H1 (cell line): ENCODE data around the gene MGMT. TPM values are rescaled to one million over a fixed set of nuclear protein-coding genes. Genes with fewer than 3 reads are reported as not detected.

ENCODE experiments used
- ASH2L ChIP-seq: fragments of 200-600, 300-600 bp; sonication (generic); IDR thresholded peaks from one replicate; pipeline ENCODE4 v1.7.1; 2017; ENCODE audit warnings: low read length
- RNF2 ChIP-seq: fragments of 200-900, 300-1000 bp; sonication (generic); IDR thresholded peaks from 2 replicates; pipeline ENCODE4 v1.7.1; 2016; ENCODE audit warnings: borderline replicate concordance, low read depth, mild to moderate bottlenecking, antibody characterized with exemption, low read length; ENCODE audit not compliant: poor library complexity, severe bottlenecking; ENCODE audit errors: missing control alignments
- polyA plus RNA-seq, 7 experiments: library from polyadenylated mRNA; depleted of rRNA in 3 of 7; stranded (reverse) in 5 of 7; unstranded in 2 of 7; fragments of >200 nt in 5 of 7; fragments of 200-250 nt in 2 of 7; gene quantifications; 1 replicate in 5 of 7; 2 replicates in 1 of 7; 4 replicates in 1 of 7; pipeline versions ENCODE4 v1.2.1 to v1.2.3, GENCODE V29; 2011 to 2013; ENCODE audit warnings: missing spikeins in 2 of 7, mixed read lengths in 2 of 7
- total RNA-seq: library from RNA; stranded (reverse); fragmentation: NEBNext Ultra II Directional; extraction: Animal tissue kit (Norgen Biotek cat#: 25700); gene quantifications from 2 replicates; pipeline ENCODE4 v1.2.1, GENCODE V29; 2021

Gene MGMT
- total and polyA plus RNA-seq, 2 of the 8 experiments (the other 6 are each of a cell fraction or from before 2014, with no cell fraction given): 9.9 to 10.7 TPM

GRCh38 chr10:129570185-129570584 lies 103.1 kb downstream of the MGMT start (continued):
- TF ChIP-seq RNF2: no peak
- no peak for TF ChIP-seq ASH2L
